ENCODE data around the gene COQ9. TPM values are rescaled to one million over a fixed set of nuclear protein-coding genes. Genes with fewer than 3 reads are reported as not detected.

Gene COQ9
- total RNA-seq, 4 donors from 2014 or later = 113 to 154 (median 148) TPM

- Histone ChIP-seq H3K4me3 (peak overlapping the region; percentile 76 to 96 (median 84)), H3K27ac (peak overlapping the region; percentile 80 to 91 (median 84)), H3K27me3 (no peaks in the 10 kb centered on the region), H3K36me3 (no peaks in the 10 kb centered on the region), H3K9me3 (no peaks in the 10 kb centered on the region), H3K4me1 (peaks cover 8 to 31% (median 28%) of the 10 kb centered on the region in 4 donors)
- WGBS, 2 donors (ENCODE audit: low coverage in 1 of 2) = 37 to 61% methylated on average over 3 to 14 of the region's 14 CpGs
- TF ChIP-seq POLR2A (IDR thresholded peaks at IDR 0.05) = peak; percentile 75
- TF ChIP-seq, protein P1, sequence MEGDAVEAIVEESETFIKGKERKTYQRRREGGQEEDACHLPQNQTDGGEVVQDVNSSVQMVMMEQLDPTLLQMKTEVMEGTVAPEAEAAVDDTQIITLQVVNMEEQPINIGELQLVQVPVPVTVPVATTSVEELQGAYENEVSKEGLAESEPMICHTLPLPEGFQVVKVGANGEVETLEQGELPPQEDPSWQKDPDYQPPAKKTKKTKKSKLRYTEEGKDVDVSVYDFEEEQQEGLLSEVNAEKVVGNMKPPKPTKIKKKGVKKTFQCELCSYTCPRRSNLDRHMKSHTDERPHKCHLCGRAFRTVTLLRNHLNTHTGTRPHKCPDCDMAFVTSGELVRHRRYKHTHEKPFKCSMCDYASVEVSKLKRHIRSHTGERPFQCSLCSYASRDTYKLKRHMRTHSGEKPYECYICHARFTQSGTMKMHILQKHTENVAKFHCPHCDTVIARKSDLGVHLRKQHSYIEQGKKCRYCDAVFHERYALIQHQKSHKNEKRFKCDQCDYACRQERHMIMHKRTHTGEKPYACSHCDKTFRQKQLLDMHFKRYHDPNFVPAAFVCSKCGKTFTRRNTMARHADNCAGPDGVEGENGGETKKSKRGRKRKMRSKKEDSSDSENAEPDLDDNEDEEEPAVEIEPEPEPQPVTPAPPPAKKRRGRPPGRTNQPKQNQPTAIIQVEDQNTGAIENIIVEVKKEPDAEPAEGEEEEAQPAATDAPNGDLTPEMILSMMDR (IDR thresholded peaks at IDR 0.05) = no peak
- TF ChIP-seq POLR2AphosphoS5 (IDR thresholded peaks at IDR 0.05) = peak in 2 of 3 donors; percentile 80 to 88
- in situ Hi-C loops (cut with MboI; ENCODE audit: low pct_ligation_motif_present in 1 of 4, low pct_unique_long_range_greater_than_20kb in 1 of 4, low sequenced_read_pairs in 3 of 4) = no loop called here
- DNase-seq = peak; percentile 74
- intact Hi-C loops (cut with DNase I; ENCODE audit: low total_unique reads) = no loop called here
These were observed 38.0 kb downstream of the COQ9 start for GRCh38 chr16:57485091-57485915.

- Histone ChIP-seq H3K27ac (peak within 1 kb of the TSS; percentile 80 to 91 (median 84)), H3K9me3 (no peaks in the 10 kb centered on the region), H3K27me3 (no peaks in the 10 kb centered on the region), H3K4me3 (peak within 1 kb of the TSS; percentile 76 to 96 (median 84)), H3K4me1 (peaks cover 8 to 23% (median 21%) of the 10 kb centered on the region in 4 donors), H3K36me3 (no peaks in the 10 kb centered on the region)
- peak in 2 of 3 donors; percentile 38 to 43 for TF ChIP-seq POLR2AphosphoS5 (IDR thresholded peaks at IDR 0.05)
- TF ChIP-seq EP300 (IDR thresholded peaks at IDR 0.05; ENCODE audit: low read depth) = no peak
- TF ChIP-seq POLR2A (IDR thresholded peaks at IDR 0.05) = peak; percentile 12
- in situ Hi-C loops (cut with MboI; ENCODE audit: low pct_ligation_motif_present in 1 of 4, low pct_unique_long_range_greater_than_20kb in 1 of 4, low sequenced_read_pairs in 3 of 4) = no loop called here
- intact Hi-C loops (cut with DNase I; ENCODE audit: low total_unique reads) = no loop called here
- DNase-seq = peak; percentile 89
- 2 to 25% methylated on average over 2 to 32 of the region's 73 CpGs for WGBS, 2 donors (ENCODE audit: low coverage in 1 of 2)
These were observed 38.9 kb downstream of the COQ9 start, which contains the start of gene DOK4 for GRCh38 chr16:57485916-57486857. Gene DOK4, minus strand, starts transcription at chr16:57486493. Its CDS starts 6,986 bp downstream, at chr16:57479507.

- H3K36me3 ChIP-seq = no peaks in the 10 kb centered on the region
- 87 to 100% methylated on average over 1 to 8 of the region's 8 CpGs for whole genome bisulfite sequencing, 2 donors (ENCODE audit: low coverage in 1 of 2)
- H3K4me3 ChIP-seq = peak overlapping the region in 2 of 4 donors; percentile 78 to 96
- in situ Hi-C loops (cut with MboI; ENCODE audit: low pct_ligation_motif_present in 1 of 4, low pct_unique_long_range_greater_than_20kb in 1 of 4, low sequenced_read_pairs in 3 of 4) (no loop called here), intact Hi-C loops (cut with DNase I; ENCODE audit: low total_unique reads) (no loop called here)
- DNase-seq = no peak
- no peaks in the 10 kb centered on the region for H3K27me3 ChIP-seq
- no peaks in the 10 kb centered on the region for H3K9me3 ChIP-seq
- TF ChIP-seq, protein P1 (IDR thresholded peaks at IDR 0.05) = no peak
- TF ChIP-seq POLR2A (IDR thresholded peaks at IDR 0.05) = no peak
- no peak for TF ChIP-seq EP300 (IDR thresholded peaks at IDR 0.05; ENCODE audit: low read depth)
- peaks cover 8 to 23% (median 21%) of the 10 kb centered on the region in 4 donors for H3K4me1 ChIP-seq
- peak overlapping the region; percentile 73 to 91 (median 84) for H3K27ac ChIP-seq
These were observed 39.9 kb downstream of the COQ9 start for GRCh38 chr16:57486858-57487834.

GRCh38 chr16:57489229-57489628, 42.0 kb downstream of the COQ9 start:
- Histone ChIP-seq H3K9me3 (no peaks in the 10 kb centered on the region), H3K4me1 (peaks cover 8 to 23% (median 21%) of the 10 kb centered on the region in 4 donors), H3K27ac (no peak overlapping the region), H3K27me3 (no peaks in the 10 kb centered on the region), H3K36me3 (no peaks in the 10 kb centered on the region), H3K4me3 (no peak overlapping the region)
- WGBS, 2 donors (ENCODE audit: low coverage in 1 of 2) = 83 to 88% methylated on average over 2 to 5 of the region's 5 CpGs
- no peak for DNase-seq
- intact Hi-C loops (cut with DNase I; ENCODE audit: low total_unique reads) = no loop called here
- no peak for TF ChIP-seq POLR2A (IDR thresholded peaks at IDR 0.05)
- TF ChIP-seq POLR2AphosphoS5 (IDR thresholded peaks at IDR 0.05) = no peak
- no peak for TF ChIP-seq EP300 (IDR thresholded peaks at IDR 0.05; ENCODE audit: low read depth)
- TF ChIP-seq, protein P1 (IDR thresholded peaks at IDR 0.05) = no peak
- in situ Hi-C loops (cut with MboI; ENCODE audit: low pct_ligation_motif_present in 1 of 4, low pct_unique_long_range_greater_than_20kb in 1 of 4, low sequenced_read_pairs in 3 of 4) = no loop called here

Data from transverse colon (tissue), 4 donors.